OCI-LY7 (cell line): ENCODE measurements around the gene STMN1.

Experiments
- CTCF ChIP-seq: fragments of 200-600 bp; sonication (generic); conservative IDR thresholded peaks from 2 replicates; pipeline ENCODE4 v1.5.1; 2014; ENCODE audit warnings: mild to moderate bottlenecking, antibody characterized with exemption, low read length, moderate library complexity, mixed read lengths
- EZH2phosphoT487 ChIP-seq: fragments of 200-600 bp; sonication (generic); IDR thresholded peaks from 2 replicates; pipeline ENCODE4 v1.6.1; 2018; ENCODE audit warnings: low read depth, borderline replicate concordance, mild to moderate bottlenecking, mixed run types, antibody characterized with exemption, low read length, moderate library complexity, mixed read lengths

GRCh38 chr1:25861316-25862286, 44.6 kb downstream of the STMN1 start:
- TF ChIP-seq CTCF (no peak), EZH2phosphoT487 (no peak)
